Keratinocyte (primary cell): ENCODE data around the gene EIF4E2. TPM values are rescaled to one million over a fixed set of nuclear protein-coding genes. Genes with fewer than 3 reads are reported as not detected.
A peak's percentile ranks its signal among the peaks of the same experiment; 100 is the strongest.

Experiments
- DNase-seq: peaks from one replicate; pipeline ENCODE4 v3.0.0-alpha.2; 2011; ENCODE audit warnings: low read depth, missing footprints, low spot score
- FAIRE-seq: peaks from 2 replicates; lab custom pipeline; 2011; peaks lifted over from hg19 to GRCh38; lab: Jason Lieb, UNC
- H2AFZ ChIP-seq: 2 replicates; pipeline ENCODE4 v1.6.0; 2012; ENCODE audit warnings: low read length, control low read depth, inconsistent platforms; ENCODE audit not compliant: control insufficient read depth
- H3K27ac ChIP-seq: 2 replicates; pipeline ENCODE4 v1.5.1; 2011; ENCODE audit warnings: low read length; ENCODE audit not compliant: control insufficient read depth, insufficient read depth
- H3K27me3 ChIP-seq: 3 replicates; pipeline ENCODE4 v1.6.0; 2011; ENCODE audit warnings: low read length; ENCODE audit not compliant: control insufficient read depth, insufficient read depth; ENCODE audit errors: extremely low read depth
- H3K36me3 ChIP-seq, 2 experiments: 2 replicates in 1 of 2; 3 replicates in 1 of 2; pipeline ENCODE4 v1.5.1; 2011; ENCODE audit warnings: low read length in 2 of 2, mild to moderate bottlenecking in 1 of 2; ENCODE audit not compliant: control insufficient read depth in 2 of 2, insufficient read depth in 2 of 2; ENCODE audit errors: extremely low read depth in 1 of 2
- H3K4me1 ChIP-seq: 3 replicates; pipeline ENCODE4 v1.5.1; 2011; ENCODE audit warnings: low read length; ENCODE audit not compliant: control insufficient read depth, insufficient read depth; ENCODE audit errors: extremely low read depth
- H3K4me2 ChIP-seq: 3 replicates; pipeline ENCODE4 v1.6.0; 2011; ENCODE audit warnings: low read depth, low read length; ENCODE audit not compliant: control insufficient read depth, insufficient read depth; ENCODE audit errors: extremely low read depth
- H3K4me3 ChIP-seq, 3 experiments: fragments of 200-600 bp in 1 of 3; sonication (generic) in 1 of 3; 2 replicates in 2 of 3; 3 replicates in 1 of 3; pipeline ENCODE4 v1.5.1; 2011 to 2016; ENCODE audit warnings: low read length in 3 of 3, mild to moderate bottlenecking in 3 of 3, control low read depth in 2 of 3, inconsistent platforms in 1 of 3, low read depth in 1 of 3, mixed read lengths in 1 of 3, mixed run types in 1 of 3, moderate library complexity in 1 of 3; ENCODE audit not compliant: control insufficient read depth in 2 of 3, insufficient read depth in 2 of 3; ENCODE audit errors: extremely low read depth in 1 of 3
- H3K79me2 ChIP-seq: 2 replicates; pipeline ENCODE4 v1.6.0; 2012; ENCODE audit warnings: low read length; ENCODE audit not compliant: control insufficient read depth, insufficient read depth
- H3K9ac ChIP-seq: 3 replicates; pipeline ENCODE4 v1.6.0; 2011; ENCODE audit warnings: low read length; ENCODE audit not compliant: control insufficient read depth, insufficient read depth; ENCODE audit errors: extremely low read depth
- H3K9me1 ChIP-seq: 3 replicates; pipeline ENCODE4 v1.6.0; 2011; ENCODE audit warnings: low read length; ENCODE audit not compliant: control insufficient read depth, insufficient read depth; ENCODE audit errors: extremely low read depth
- H3K9me3 ChIP-seq: 2 replicates; pipeline ENCODE4 v1.5.1; 2012; ENCODE audit warnings: low read depth, low read length; ENCODE audit not compliant: control insufficient read depth
- H4K20me1 ChIP-seq: 3 replicates; pipeline ENCODE4 v1.6.0; 2011; ENCODE audit warnings: low read length; ENCODE audit not compliant: control insufficient read depth, insufficient read depth; ENCODE audit errors: extremely low read depth
- EZH2 ChIP-seq: IDR thresholded peaks from one replicate; pipeline ENCODE4 v1.6.1; 2012; ENCODE audit warnings: inconsistent platforms, mild to moderate bottlenecking, low read length, moderate library complexity
- dilution Hi-C: fragments of 300-500 bp; cut with MboI; formaldehyde crosslinking; loops from one replicate; pipeline ENCODE4 v1.7.0; 2020; ENCODE audit warnings: low sequenced_read_pairs; ENCODE audit not compliant: extremely low pct_ligation_motif_present
- polyA plus RNA-seq, 5 experiments: library from polyadenylated mRNA; depleted of rRNA in 3 of 5; stranded (reverse) in 3 of 5; stranded (forward) in 1 of 5; unstranded in 1 of 5; fragments of >200 nt; gene quantifications; 1 replicate in 1 of 5; 2 replicates in 3 of 5; 3 replicates in 1 of 5; pipeline versions ENCODE4 v1.2.1 to v1.2.3, GENCODE V29; 2011 to 2012; ENCODE audit warnings: missing spikeins in 2 of 5, low read depth in 1 of 5, low replicate concordance in 1 of 5
- TF ChIP-seq, protein P1 (sequence below), 3 experiments: IDR thresholded peaks in 1 of 3; conservative IDR thresholded peaks in 1 of 3; optimal IDR thresholded peaks in 1 of 3; 2 replicates in 2 of 3; 3 replicates in 1 of 3; pipeline versions ENCODE3 to v1.5.1; 2011; ENCODE audit warnings: low read length in 3 of 3, mild to moderate bottlenecking in 3 of 3, moderate library complexity in 2 of 3, control low read depth in 1 of 3, inconsistent platforms in 1 of 3; ENCODE audit not compliant: insufficient read depth in 2 of 3; ENCODE audit errors: extremely low read depth in 1 of 3

The EIF4E2 gene
- polyA plus RNA-seq, 1 donor (not counting 4 experiments of a cell fraction or from before 2014, with no cell fraction given): 79.2 TPM

DNA sequence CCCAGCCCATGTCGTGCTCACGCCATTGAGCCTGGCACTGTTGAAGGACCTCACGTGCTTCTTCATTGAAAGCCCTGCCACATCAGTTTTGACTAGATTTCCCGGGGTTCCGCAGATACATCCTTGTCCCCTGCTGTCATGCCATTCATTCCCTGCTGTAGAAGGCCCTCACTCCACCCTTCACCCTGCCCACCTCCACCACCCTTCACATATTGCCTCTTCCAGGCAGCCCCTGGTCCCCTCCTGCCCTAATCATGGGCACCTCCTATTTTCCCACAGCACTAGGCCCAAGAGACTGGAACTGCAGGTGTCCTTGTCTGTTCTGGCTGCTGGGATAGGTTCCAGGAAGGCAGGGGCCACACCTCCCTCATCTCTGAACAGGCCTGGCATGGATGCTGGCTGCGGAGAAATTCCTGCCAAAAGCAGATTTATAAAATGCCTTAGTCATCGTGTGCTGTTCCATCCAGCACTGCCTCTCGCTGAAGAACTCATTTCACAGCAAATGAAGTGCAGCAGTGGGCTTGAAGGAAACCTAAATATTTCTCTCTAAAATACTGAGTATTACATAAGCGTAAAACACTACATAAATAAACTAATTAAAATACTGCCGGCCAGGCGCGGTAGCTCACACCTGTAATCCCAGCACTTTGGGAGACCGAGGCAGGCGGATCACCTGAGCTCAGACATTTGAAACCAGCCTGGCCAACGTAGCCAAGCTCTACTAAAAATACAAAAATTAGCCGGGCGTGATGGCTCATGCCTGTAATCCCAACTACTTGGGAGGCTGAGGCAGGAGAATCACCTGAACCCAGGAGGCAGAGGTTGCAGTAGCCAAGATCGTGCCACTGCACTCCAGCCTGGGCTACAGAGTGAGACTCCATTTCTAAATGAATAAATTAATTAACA, 38.4 kb downstream of the EIF4E2 start:
- Histone ChIP-seq H4K20me1 (no peaks in the 10 kb centered on the region), H3K9me1 (peaks cover 3% of the 10 kb centered on the region), H3K9me3 (no peaks in the 10 kb centered on the region), H3K4me3 (peak overlapping the region in 1 of 3 experiments; percentile 11), H3K4me2 (peak overlapping the region; percentile 69), H3K27ac (peak overlapping the region; percentile 64), H3K4me1 (peaks cover 36% of the 10 kb centered on the region), H3K79me2 (no peaks in the 10 kb centered on the region), H3K27me3 (no peaks in the 10 kb centered on the region), H3K36me3 (no peaks in the 10 kb centered on the region), H2AFZ (no peak overlapping the region), H3K9ac (peak overlapping the region; percentile 52)
- no peak for TF ChIP-seq EZH2
- TF ChIP-seq, protein P1, sequence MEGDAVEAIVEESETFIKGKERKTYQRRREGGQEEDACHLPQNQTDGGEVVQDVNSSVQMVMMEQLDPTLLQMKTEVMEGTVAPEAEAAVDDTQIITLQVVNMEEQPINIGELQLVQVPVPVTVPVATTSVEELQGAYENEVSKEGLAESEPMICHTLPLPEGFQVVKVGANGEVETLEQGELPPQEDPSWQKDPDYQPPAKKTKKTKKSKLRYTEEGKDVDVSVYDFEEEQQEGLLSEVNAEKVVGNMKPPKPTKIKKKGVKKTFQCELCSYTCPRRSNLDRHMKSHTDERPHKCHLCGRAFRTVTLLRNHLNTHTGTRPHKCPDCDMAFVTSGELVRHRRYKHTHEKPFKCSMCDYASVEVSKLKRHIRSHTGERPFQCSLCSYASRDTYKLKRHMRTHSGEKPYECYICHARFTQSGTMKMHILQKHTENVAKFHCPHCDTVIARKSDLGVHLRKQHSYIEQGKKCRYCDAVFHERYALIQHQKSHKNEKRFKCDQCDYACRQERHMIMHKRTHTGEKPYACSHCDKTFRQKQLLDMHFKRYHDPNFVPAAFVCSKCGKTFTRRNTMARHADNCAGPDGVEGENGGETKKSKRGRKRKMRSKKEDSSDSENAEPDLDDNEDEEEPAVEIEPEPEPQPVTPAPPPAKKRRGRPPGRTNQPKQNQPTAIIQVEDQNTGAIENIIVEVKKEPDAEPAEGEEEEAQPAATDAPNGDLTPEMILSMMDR (optimal IDR thresholded peaks at IDR 0.05 in 1 of 3, IDR thresholded peaks at IDR 0.05 in 1 of 3, conservative IDR thresholded peaks at IDR 0.05 in 1 of 3; ENCODE audit: extremely low read depth in 1 of 3, insufficient read depth in 2 of 3, low read length in 3 of 3): no peak
- dilution Hi-C loops: no loop called here
- DNase-seq (peak; percentile 28), FAIRE-seq (peak; percentile 95)

DNA sequence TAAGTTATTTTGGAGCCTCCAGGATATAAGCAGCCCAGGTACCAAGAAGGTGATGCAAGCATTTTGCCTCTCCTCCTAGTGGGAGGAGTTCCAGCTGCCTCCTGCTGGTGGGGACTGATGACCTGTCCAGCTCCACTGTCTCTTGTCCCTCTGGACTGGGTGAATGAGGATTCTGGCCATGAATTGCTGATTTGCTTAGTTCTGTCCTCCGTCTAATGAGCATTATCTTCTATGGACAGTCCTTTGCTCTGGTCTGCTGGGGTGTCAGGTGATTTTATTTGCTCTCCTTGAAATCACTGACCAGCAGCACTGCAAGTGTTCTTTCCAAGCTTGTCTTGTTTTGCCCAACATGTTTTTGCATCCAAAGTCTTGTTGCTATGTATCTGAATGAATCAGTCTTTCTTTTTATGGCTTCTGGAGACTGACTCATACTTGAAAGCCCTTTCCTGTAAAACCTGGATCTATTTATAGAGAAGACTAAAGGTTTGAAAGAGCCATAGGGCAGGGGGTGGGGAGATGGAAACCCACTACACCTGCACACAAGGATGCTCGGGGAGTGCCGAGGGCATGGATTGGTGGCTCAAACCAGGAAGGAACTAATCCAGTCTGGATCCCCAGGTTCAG, 42.4 kb downstream of the EIF4E2 start:
- dilution Hi-C loops: no loop called here
- peak overlapping the region; percentile 55 for H3K4me2 ChIP-seq
- no peaks in the 10 kb centered on the region for H3K27me3 ChIP-seq
- DNase-seq (peak; percentile 21), FAIRE-seq (peak; percentile 94)
- peaks cover 36% of the 10 kb centered on the region for H3K4me1 ChIP-seq
- no peaks in the 10 kb centered on the region for H3K79me2 ChIP-seq
- no peaks in the 10 kb centered on the region for H4K20me1 ChIP-seq
- no peaks in the 10 kb centered on the region for H3K36me3 ChIP-seq
- no peak for TF ChIP-seq EZH2
- TF ChIP-seq, protein P1 (optimal IDR thresholded peaks at IDR 0.05 in 1 of 3, IDR thresholded peaks at IDR 0.05 in 1 of 3, conservative IDR thresholded peaks at IDR 0.05 in 1 of 3; ENCODE audit: extremely low read depth in 1 of 3, insufficient read depth in 2 of 3, low read length in 3 of 3): peak; percentile 35 to 55 (median 44)
- no peak overlapping the region for H2AFZ ChIP-seq
- no peaks in the 10 kb centered on the region for H3K9me3 ChIP-seq
- peaks cover 3% of the 10 kb centered on the region for H3K9me1 ChIP-seq
- peak overlapping the region; percentile 61 for H3K9ac ChIP-seq
- H3K27ac ChIP-seq: peak overlapping the region; percentile 82
- H3K4me3 ChIP-seq: no peak overlapping the region
